Spleen (tissue), 7 donors: Measurements from ENCODE around the gene TLNRD1.

Source experiments
- CTCF ChIP-seq, 11 experiments: fragments of 200-600 bp in 7 of 11; fragments of 450-650 bp in 4 of 11; sonication (generic) in 4 of 11; IDR thresholded peaks in 8 of 11; conservative IDR thresholded peaks in 3 of 11; 1 replicate in 7 of 11; 2 replicates in 4 of 11; pipeline versions ENCODE4 v1.4.0 to v1.8.0; 2016 to 2021; ENCODE audit warnings: antibody characterized with exemption in 11 of 11, inconsistent platforms in 4 of 11, mild to moderate bottlenecking in 1 of 11
- POLR2A ChIP-seq, 3 donors: fragments of 450-650 bp; IDR thresholded peaks; one replicate each; pipeline ENCODE4 v1.5.1; 2017; ENCODE audit warnings: antibody characterized with exemption in 3 of 3, mild to moderate bottlenecking in 1 of 3
- donor health status: DM: no; HTN: no; CAD: no; lungs with moderate emphysema.
- donor health status: DM: no; HTN: no; CAD: no.
- donor health status: DM: no; HTN: no; CAD: no.

GRCh38 chr15:81012588-81012987, 11.9 kb downstream of the TLNRD1 start:
- TF ChIP-seq POLR2A (IDR thresholded peaks at IDR 0.05) (no peak), CTCF (IDR thresholded peaks at IDR 0.05 in 8 of 11, conservative IDR thresholded peaks at IDR 0.05 in 3 of 11) (no peak)
